ENCODE measurements around the gene NDST1.
A peak's percentile ranks its signal among the peaks of the same experiment; 100 is the strongest.

The NDST1 gene

GRCh38 chr5:150593996-150594395, 86.1 kb downstream of the NDST1 start:
- no peak for DNase-seq

GRCh38 chr5:150595466-150596031, 87.6 kb downstream of the NDST1 start:
- no peak for DNase-seq

GRCh38 chr5:150596313-150596712, 88.4 kb downstream of the NDST1 start:
- DNase-seq = no peak

- no peak for DNase-seq
Observed at GRCh38 chr5:150596826-150597225, 88.9 kb downstream of the NDST1 start.

- no peak for DNase-seq
Observed at GRCh38 chr5:150598006-150598405, 90.1 kb downstream of the NDST1 start.

GRCh38 chr5:150598821-150599273, 90.9 kb downstream of the NDST1 start:
- DNase-seq = no peak

- no peak for DNase-seq
Observed at GRCh38 chr5:150599281-150599680, 91.3 kb downstream of the NDST1 start.

GRCh38 chr5:150599917-150600511, 92.1 kb downstream of the NDST1 start:
- DNase-seq = no peak

- no peak for DNase-seq
Observed at GRCh38 chr5:150600616-150601490, 92.9 kb downstream of the NDST1 start.

GRCh38 chr5:150601491-150602345, 93.8 kb downstream of the NDST1 start:
- no peak for DNase-seq

- no peak for DNase-seq
Observed at GRCh38 chr5:150603052-150603451, 95.1 kb downstream of the NDST1 start.

- no peak for DNase-seq
Observed at GRCh38 chr5:150603491-150603890, 95.6 kb downstream of the NDST1 start.

GRCh38 chr5:150604010-150604409, 96.1 kb downstream of the NDST1 start:
- no peak for DNase-seq

- DNase-seq = no peak
Observed at GRCh38 chr5:150604894-150605440, 97.0 kb downstream of the NDST1 start.

GRCh38 chr5:150605546-150605945, 97.6 kb downstream of the NDST1 start:
- peak; percentile 9 for DNase-seq

- DNase-seq = no peak
Observed at GRCh38 chr5:150606476-150606875, 98.5 kb downstream of the NDST1 start.

GRCh38 chr5:150607105-150607504, 99.2 kb downstream of the NDST1 start:
- DNase-seq = no peak
